Pons (tissue), 1 donor: ENCODE results near the gene F11R.
"Not testable (repeated sequence)": the region's sequence is repeated elsewhere in the genome, so short reads cannot be mapped to it uniquely, and the experiment has no call there.

Experiments
- DNase-seq: peaks from one replicate; pipeline ENCODE4 v3.0.0-alpha.2; 2016; ENCODE audit warnings: low spot score

Gene F11R

DNA sequence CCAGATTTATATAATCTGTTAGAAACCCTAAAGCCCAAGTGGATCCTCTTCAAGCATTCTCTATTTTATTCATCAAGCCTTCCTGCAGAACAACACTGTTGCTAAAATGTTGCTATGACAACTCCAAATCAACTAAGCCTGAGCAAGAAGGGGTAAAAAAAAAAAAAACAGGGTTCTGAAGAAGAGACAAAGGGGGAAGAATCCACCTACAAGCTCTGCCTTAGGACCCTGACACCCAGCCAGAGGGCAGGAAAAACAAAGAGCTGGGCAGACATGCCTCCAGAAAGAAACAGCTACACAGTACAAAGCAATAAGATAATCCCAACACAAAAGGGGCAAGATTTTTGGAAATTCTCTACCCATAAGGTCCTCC is 23.6 kb upstream of the F11R start:
- DNase-seq, result no peak

GRCh38 chr1:161039546-161039945 is 18.6 kb upstream of the F11R start:
- DNase-seq, result no peak

GRCh38 chr1:161039154-161039545 is 18.2 kb upstream of the F11R start:
- DNase-seq, result no peak

- no peak for DNase-seq
Measured at GRCh38 chr1:161038523-161039153, 17.7 kb upstream of the F11R start, which contains the start of gene TSTD1. Gene TSTD1 (minus strand): TSS chr1:161038964. CDS start chr1:161038889, 75 bp downstream.

DNA sequence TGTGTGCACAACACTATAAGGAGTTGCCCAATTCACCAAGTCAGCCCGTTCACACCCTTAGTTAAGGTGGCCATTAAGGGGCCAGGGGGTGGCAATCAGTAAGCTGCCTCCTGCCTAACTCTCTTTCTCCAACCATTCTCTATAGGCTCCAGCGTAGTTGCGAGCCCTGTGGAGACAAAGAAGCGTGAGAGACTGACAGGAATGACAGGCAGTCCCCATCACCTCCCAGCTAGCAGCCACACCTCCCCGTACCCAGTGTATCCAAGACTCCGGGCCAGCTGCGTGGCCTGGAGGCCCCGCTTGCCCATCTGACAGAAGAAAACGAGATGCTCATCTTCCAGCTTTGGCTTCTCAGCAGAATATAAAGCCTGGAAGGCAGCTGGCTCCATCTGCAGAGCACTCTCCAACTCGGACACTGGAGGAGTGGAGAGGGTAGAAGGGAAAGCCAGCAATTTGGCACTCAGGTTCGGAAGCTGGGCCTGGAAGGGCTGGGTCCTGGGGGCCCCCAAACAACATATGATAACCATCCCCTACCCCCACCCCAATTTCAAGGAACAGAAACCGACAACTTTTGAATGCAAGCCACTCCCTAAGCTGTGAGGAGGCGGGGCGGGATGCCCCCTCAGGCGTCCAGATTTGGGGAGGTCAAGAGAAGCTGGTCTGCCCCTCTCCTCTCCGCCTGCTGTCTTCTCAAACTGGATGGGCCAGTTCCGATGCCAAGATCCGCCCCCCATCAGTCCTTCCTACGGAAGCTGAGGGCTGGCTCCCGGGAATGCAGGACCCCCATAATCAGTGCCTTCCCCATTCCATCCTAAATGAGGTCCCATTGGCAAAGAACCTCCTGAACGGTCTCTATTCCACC is 16.9 kb upstream of the F11R start:
- DNase-seq, result no peak

DNA sequence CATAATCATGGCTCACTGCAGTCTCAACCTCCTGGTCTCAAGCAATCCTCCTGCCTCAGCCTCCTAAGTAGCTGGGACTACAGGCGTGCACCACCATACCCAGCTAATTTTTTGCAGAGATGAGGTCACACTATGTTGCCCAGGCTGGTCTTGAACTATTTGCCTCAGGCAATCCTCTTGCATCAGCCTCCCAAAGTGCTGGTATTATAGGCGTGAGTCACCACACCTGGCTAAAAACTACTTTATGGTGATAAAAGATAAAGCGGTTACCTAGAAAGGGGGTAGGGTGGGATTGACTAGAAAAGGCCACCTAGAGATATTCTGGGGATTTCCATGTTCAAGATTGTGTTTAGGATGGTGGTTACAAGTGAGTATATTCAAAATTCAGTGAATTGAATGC is 12.8 kb upstream of the F11R start:
- no peak for DNase-seq

- no peak for DNase-seq
Measured at GRCh38 chr1:161032409-161032808, 11.5 kb upstream of the F11R start.

- no peak for DNase-seq
Measured at GRCh38 chr1:161031874-161032273, 10.9 kb upstream of the F11R start.

GRCh38 chr1:161029466-161029865 is 8.5 kb upstream of the F11R start:
- not testable (repeated sequence) for DNase-seq

- DNase-seq, result not testable (repeated sequence)
Measured at GRCh38 chr1:161026954-161027353, 6.0 kb upstream of the F11R start.

DNA sequence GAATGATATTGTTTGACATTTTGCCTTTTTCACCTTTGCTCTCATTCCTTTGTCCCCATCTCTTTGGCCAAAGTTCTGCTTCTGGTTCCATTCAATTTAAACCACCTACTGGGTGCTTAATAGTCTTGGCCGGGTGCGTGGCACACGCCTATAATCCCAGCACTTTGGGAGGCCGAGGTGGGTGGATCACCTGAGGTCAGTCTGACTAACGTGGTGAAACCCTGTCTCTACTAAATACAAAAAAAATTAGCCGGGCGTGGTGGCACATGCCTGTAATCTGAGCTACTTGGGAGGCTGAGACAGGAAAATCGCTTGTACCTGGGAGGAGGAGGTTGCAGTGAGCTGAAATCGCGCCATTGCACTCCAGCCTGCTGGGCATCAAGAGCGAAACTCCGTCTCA is 1.5 kb upstream of the F11R start:
- not testable (repeated sequence) for DNase-seq

- no peak for DNase-seq
Measured at GRCh38 chr1:161021970-161022353, 1.0 kb upstream of the F11R start.

- DNase-seq, result peak; percentile 37
Measured at GRCh38 chr1:161021165-161021969, 415 bp upstream of the F11R start.

DNA sequence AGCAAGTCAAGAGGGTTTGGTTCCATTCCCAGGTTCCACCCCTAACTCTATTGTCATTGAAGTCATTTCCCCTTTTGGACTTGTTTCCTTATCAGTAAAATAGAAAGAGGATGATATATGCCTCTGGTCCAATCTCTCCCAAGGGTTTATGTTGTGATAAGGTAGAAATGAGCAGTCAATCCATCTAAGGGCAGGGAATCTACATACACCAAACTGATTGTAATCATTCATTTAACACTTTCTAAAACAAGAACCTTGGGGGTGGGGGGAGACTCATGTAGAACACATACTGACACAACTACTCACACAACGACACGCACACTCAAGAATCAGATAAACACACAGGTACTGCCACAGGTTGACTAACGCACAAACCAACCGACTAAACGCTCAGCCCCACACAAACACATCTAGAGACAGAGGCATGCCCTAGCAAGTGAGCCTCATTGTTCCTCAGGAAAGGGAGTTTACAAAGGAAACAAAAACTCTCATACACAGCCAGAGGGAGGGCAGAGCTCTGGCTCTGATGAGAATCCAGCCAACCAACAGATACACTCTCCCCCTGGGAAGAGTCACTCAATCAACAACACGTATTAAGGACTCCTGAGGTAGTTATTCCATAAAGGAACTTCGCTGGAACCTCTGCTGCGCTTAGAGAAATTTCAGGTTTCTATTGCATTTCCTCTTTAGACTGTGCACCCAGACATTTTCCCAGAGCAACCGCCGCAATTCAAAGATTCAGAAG is 1.0 kb downstream of the F11R start:
- DNase-seq, result peak; percentile 45

DNA sequence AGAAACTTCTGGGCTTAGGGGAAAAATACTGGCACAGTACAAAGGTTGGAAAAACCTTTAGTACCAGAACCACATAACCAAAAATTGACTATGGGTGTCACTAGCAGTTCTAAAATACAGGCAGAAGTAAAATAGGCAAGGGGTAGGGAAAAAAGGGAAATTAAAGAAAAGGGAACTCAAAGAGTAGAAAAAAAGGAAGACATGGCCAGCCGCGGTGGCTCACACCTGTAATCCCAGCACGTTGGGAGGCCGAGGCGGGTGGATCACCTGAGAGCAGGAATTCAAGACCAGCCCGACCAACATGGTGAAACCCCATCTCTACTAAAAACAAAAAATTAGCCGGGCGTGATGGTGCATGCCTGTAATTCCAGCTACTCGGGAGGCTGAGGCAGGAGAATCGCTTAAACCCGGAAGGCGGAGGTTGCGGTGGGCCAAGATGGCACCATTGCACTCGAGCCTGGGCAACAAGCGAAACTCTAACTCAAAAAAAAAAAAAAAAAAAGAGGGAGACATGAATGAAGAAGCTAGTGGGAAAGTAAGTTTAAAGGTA is 1.8 kb downstream of the F11R start:
- not testable (repeated sequence) for DNase-seq

- DNase-seq, result no peak
Measured at GRCh38 chr1:161018631-161018930, 2.4 kb downstream of the F11R start.

DNA sequence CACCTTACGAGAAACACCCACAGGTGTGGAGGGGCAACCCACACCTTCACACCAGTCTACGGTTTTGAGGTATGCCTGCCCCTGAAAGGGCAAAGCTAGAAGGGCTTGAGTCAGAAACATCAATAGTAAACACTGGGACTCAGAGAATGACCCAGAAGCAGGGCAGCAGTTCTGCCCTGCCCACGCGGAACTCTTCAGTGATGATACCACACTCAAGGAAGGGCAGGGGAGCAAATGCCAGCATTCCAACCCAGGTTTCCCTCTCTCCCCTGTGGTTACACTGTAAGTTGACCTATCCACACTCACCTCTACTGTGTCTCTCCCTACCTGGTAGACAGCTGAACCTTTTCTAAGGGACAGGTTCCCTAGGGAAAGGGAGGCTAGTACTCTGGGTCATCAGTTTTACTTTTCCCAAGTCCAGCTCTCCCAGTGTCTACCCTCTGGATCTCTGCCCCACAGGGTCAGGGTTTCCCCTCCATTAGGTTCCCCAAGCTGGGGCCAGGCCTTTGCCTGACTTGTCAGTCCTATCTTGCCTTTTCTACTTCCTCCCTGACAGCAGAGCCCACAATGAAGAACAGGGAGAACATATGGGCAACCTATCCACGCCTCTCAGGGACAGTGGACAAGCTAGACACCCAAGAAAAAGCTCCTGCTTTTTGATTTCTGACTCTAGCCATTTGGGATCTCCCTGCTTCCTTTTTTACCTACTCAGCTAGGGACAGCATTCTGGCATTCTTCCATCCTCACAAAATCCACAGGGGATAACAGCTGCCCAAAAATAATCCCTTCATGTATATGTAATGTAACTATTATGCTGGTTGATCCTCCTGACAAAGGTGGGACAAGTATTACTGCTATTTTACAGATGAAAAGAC is 3.0 kb downstream of the F11R start:
- DNase-seq, result no peak

GRCh38 chr1:161017181-161017580 is 3.8 kb downstream of the F11R start:
- not testable (repeated sequence) for DNase-seq

DNA sequence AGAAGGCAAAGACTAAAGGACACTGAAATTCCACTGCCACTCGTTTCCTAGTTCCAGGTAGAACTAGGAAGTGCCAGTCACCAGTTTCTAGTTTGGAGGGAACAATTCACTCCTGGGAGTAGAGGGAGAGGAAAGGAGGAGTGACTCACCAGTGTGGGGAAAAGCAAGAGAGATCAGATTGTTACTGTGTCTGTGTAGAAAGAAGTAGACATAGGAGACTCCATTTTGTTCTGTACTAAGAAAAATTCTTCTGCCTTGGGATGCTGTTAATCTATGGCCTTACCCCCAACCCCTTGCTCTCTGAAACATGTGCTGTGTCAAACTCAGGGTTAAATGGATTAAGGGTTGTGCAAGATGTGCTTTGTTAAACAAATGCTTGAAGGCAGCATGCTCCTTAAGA is 4.3 kb downstream of the F11R start:
- not testable (repeated sequence) for DNase-seq

DNA sequence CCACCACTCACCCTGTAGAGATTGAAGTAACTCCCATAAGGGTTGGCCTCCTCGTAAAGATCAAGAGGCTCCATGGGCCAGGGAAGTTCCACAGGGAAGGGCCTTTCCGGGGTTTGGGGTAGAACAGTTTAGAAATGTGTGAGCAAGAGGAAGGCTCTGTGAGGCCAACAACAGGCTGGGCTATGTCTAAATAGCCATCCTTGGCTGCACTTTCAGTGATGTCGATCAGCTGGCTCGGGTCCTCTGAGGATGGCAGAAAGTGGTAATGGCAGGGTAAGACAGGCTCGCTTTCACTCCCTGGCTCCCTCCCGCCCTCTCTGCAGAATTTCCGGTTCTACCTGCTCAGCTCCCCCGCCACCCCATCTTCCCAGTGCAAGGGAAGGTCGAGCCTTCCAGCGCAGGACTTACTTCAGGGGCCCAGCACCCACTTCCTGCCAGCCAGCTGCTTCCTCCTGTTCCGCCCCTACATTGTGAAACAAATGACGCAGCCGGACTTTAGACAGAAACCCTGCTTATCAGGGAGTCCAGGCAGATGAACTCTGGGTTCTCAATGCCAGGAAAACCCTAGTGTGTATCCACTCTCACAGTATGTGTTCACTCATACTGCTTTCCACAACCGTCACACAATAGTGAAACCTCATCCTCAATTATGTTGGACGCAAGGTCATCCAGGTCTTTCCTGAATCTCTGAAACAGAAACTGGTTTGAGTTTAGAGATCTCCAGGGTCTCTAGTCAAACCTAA is 7.3 kb downstream of the F11R start:
- peak; percentile 79 for DNase-seq
